Stimulated activated CD4-positive, alpha-beta T cell treated with anti-CD3 and anti-CD28 coated beads, Interleukin-2, amount 100 ng/mL, for 48 hours (primary cell): ENCODE measurements around the gene NMNAT2.

Source experiments
- DNase-seq, 2 donors: peaks; one replicate each; pipeline ENCODE4 v3.0.0-alpha.2; 2020

NMNAT2 gene

GRCh38 chr1:183308719-183309118 lies 109.5 kb downstream of the NMNAT2 start:
- DNase-seq, result no peak

DNA sequence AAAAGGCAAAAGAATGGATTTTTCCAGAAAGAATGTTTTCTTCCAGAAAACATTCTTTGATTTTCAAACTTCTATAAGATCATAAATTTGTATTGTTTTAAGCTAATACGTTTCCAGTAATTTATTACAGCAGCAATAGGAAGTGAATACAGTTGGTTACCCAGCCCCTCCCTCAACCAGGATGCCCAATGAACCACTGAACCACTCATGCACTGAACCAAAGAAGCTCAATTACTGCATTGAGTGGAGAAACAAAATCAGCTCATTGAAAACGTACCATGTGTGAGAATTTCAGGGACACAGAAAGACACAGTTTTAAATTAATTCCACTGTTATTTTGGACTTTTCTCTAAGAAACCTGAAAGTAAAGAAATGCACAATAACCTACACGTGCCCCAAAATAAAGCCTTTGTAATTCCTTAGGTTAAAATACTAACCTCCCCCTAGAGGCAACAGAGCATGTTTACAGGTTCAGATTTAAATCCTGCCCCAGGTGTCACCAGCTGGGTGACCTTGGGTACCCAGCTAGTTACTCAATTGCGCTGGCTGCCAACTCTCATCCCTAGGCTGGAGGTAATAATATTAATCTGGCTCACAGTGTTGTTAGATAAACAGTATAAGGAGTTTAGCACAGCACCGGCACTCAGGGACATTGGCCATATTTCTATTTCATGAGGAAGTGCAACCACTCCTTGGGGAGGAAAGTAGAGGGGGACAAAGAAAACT lies 111.7 kb downstream of the NMNAT2 start:
- DNase-seq, result no peak

DNA sequence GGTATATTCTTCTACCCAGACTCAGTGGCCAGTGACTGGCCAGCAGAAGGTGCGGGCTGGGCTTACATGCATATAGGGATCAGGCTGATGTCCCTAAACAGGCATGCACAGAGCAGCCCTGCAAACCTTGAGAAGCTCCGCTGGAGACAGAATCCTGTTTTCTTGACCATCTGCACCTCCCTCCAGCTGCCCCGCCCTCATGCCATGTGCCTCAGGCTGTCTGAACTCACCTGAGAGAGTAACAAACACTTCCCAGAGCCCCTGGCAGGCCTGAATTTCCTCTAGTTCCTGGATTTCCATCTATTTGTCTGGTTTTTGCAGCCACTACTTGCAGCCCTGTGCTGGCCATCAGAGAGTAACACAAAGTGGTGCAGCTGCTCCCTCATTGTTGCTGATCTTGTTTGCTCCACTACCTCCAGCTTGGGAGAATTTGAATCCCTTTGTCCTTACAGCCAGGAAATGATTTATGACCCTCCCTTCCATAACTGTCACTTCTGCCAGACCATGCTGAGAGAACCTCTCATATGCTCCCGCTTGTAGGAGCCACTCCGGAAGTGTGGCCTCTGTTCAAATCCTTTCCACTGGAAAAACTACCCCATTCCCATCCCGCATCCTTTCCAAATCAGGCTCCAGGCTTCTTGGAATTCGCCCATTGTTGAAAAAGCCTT lies 113.6 kb downstream of the NMNAT2 start:
- no peak for DNase-seq

DNA sequence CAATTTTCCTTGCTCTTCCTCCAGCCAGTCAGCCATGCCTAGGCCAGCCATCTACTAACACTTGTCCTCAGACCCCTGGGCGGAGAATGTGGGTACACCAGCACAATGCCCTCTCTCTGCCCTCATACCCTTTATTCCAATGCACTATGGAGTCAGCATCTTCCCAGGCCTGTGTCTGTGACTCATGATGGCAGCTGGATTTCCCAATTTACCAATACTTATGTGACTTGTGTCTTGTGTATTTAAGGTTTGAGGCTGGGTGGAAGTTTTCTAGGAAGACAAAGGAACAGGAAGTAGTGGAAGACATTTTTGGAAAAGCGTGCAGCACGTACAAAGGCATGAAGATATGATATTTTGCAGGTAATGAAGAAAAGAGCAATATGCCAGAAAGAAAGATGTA lies 114.3 kb downstream of the NMNAT2 start:
- DNase-seq, result no peak

GRCh38 chr1:183303323-183303645 lies 114.9 kb downstream of the NMNAT2 start:
- no peak for DNase-seq

- DNase-seq, result no peak
These were observed 115.5 kb downstream of the NMNAT2 start for GRCh38 chr1:183302452-183303322.

DNA sequence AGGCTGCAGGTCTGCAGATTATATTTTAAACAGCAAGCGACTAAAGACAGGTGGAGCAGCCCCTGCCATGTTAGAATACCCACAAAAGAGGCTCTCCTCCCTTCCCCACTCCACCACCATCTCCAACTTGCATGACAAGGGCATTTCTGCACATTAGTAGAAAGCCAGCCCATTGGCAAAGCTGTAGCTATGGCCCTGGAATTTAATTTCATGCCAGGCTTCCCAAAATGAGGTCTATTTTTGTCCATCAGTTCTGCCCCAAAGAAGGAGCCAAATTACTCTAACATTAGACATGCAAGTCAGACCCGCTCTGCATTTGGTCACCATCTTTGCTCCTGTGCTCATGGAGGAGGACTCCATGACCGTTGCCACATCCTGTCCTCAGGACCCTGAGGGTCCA lies 116.9 kb downstream of the NMNAT2 start:
- DNase-seq, result no peak

- no peak for DNase-seq
These were observed 117.4 kb downstream of the NMNAT2 start for GRCh38 chr1:183300828-183301227.

GRCh38 chr1:183300395-183300794 lies 117.8 kb downstream of the NMNAT2 start:
- DNase-seq, result no peak

DNA sequence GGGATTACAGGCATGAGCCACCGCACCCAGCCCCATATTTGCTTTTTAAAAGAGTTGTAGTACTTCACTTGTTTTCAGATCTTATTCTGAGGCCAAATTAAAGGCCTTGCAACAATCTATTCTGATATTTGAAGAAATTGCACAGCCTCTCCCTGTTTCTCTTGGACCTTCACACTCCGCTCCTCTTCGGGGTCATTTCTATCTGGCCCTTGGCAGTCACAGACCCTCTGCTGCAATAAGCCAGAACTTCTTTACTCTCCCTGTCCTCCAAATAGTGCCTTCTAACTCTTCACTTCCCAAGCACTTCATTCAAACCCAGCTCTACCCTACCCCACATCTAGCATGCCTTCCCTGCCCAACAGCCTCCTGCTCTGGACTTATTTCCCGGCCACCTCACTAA lies 121.4 kb downstream of the NMNAT2 start:
- no peak for DNase-seq

- no peak for DNase-seq
These were observed 122.7 kb downstream of the NMNAT2 start for GRCh38 chr1:183295521-183295920.

DNA sequence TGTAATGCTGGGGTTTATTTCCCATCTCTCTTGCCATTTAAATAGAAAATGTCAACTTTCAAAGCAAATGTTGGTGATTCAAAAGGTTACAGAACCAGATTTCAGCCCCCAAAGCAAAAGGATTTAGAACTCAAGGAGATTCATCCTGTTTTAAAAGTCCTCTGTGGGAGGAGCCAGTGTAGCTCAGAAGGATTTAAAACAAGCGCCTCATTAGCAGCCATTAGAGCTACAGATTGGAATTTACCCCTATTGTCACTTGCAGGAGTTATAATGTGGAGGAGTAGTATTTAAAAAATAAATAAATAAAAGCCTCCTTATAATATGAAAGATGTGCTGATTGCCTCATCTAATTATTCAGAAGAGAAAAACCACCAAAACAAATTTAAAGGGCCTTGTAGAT lies 124.3 kb downstream of the NMNAT2 start:
- DNase-seq, result no peak

DNA sequence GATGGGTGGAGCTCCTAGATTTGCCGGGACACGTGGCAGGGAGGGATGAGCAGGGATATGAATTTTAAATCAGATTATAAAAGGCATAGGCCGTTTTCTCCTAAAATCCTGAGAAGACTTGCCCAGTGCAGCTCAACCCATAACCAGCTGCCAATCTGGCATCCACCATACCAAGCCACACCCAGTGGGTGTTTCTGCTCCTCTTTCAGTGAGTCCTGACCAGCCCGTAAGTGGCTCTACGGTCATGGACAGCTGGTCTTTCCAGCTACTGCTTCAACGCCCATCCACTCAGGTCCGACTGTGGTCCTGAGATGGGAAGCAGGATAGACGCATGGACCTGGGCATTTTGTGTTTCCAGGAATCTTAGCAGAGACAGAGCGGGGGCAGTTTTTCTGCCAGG lies 124.9 kb downstream of the NMNAT2 start:
- DNase-seq, result no peak

- DNase-seq, result no peak
These were observed 126.2 kb downstream of the NMNAT2 start for GRCh38 chr1:183291802-183292514.

DNA sequence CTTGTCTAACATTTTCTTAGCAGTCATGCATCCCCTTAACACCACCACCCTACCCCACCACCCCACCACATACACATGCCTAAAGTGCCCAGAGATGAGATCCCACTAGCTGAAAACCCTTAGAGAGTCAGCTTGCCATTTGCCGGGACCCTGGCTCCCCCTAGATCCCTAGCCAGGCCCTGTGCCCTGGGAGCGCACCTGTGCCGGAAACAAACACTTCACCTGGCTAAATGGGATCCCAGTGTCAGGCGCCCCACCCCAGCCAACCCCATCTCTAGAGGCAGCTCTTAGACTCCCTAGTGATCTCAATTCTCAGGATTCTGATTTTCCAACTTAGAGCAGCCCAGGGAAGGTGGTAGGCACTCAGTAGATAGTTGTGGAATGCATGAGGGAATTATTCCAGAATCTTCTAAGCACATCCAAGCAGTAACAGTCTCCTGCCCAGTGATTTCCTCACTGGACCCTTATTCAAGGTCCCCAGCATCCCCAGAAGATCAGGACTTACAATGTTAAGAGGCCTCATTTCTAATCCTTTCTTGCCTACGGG lies 126.9 kb downstream of the NMNAT2 start:
- no peak for DNase-seq

GRCh38 chr1:183290628-183291027 lies 127.6 kb downstream of the NMNAT2 start:
- no peak for DNase-seq

DNA sequence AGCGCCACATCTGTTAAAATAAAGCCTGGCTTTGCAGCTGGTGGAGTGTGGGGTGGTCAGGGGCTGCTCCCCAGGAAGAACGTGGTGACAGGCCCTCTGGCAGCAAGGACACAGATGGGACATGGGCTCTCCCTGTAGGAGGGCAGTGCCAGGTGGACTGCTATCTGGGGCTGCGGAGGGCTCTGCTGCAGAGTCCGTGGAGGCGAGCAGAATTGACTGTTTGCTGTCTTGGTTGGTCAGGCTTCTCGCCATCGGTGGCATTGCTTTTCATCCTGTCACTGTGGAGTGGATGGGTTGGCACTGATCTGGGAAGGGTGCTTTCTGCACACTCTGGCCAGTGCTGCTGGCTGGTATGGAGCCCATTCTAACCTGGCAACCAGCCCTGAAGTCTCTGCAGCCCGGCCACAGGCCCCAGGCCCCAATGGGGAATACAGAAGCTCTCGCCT lies 129.1 kb downstream of the NMNAT2 start:
- DNase-seq, result no peak

GRCh38 chr1:183288583-183288982 lies 129.6 kb downstream of the NMNAT2 start:
- no peak for DNase-seq

DNA sequence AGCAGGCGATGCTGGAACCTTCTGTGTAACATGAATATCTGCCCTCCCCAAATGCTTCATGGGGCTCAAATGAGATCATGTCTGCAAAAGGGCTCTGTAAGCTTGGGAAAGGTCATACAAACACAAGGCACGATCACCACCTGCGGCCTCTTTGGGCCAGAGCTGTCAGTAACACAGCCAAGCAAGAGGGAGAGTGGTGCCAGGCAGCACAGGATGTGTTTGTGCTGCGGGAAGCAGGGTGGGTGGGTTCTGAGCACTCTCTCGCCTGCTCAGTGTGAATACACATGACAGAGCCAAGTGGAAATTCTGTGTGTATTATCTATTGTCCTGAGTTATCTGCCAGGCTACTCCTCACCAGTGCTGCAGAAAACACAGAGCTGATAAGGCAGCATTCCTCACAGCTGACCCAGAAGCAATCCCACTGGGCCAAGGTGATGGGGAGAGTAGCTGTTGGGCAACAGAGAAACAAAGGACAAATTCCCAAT lies 130.9 kb downstream of the NMNAT2 start:
- DNase-seq, result no peak

- no peak for DNase-seq
These were observed 132.4 kb downstream of the NMNAT2 start for GRCh38 chr1:183285746-183286145.

- no peak for DNase-seq
These were observed 132.9 kb downstream of the NMNAT2 start for GRCh38 chr1:183285256-183285655.

GRCh38 chr1:183284086-183284485 lies 134.1 kb downstream of the NMNAT2 start:
- DNase-seq, result no peak

GRCh38 chr1:183283286-183283685 lies 134.9 kb downstream of the NMNAT2 start:
- DNase-seq, result no peak
